Fibroblast of skin of abdomen (primary cell): ENCODE data around the gene RAB39B.

Experiments used
- DNase-seq: peaks from one replicate; pipeline ENCODE4 v3.0.0-alpha.2; 2013

RAB39B gene

DNA sequence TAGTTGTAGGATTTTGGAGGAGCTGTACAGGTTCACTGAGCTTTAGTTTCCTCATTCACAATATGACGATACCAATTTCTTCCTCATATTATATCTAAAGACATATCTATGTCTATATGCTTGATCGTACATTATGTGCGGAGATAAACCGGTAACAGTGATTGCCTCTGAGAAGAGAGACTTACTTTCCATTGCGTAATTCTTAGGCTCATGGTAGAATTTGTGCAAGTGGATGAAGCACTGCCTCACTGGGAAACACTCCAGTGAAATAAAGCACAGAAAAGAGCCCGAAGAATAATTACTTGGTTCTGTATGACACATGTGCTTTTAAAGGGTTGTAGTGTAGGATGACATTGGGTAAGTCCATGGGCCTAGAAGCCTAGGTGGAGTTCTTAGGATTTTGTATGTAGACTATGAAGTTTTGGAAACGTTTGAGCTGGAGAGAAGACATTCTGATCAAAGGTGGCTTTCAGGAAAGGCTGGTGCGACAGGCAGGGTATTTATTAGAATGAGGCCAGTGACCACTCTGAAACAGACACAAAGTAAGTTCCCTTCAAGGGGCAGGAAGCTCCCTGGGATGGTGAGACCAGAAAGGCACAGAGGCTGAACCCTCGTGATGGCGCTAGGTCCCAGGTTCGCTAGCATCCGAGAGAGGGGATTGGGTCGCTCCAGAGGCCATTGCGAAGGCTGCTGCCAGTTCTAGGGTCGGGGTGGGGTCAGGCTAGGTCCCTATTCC is 48.7 kb downstream of the RAB39B start:
- no peak for DNase-seq

DNA sequence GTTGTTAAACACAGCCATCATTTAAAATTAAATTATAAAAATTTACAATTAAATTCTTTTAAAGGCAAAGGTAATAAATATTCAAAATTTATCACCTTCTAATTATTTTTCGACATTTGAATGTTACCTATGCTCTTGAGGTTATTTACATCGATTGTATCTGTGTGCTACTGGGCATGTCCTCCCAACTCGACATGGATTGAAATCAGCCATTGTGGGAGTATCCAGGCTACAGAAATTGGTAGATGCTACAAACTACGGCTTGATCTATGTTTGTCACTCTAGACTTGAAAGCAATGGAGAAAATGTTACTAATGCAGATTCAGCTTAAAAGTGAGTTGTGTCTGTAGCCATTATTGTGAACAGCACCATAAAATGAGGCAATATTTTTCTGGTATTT is 50.6 kb downstream of the RAB39B start:
- no peak for DNase-seq

DNA sequence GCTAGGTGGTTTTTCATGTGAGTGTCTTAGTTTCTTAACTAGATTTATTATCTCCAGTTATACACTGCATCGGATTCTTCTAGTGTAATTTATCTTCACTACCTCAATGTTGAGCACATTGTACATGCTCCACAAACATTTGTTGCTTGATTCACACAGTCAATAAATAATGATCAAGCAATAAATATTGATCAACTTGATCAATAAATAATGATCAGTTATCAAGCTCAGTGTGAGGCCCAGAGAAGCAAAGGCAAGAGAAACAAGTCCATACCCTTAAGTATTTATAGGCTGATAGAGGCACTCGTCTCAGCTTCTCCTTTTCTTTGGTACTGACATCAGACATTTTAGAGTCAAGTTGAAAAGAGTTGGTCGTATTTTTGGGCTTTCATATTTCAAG is 53.1 kb downstream of the RAB39B start:
- no peak for DNase-seq
